ENCODE data around the gene HIF1A. TPM values are rescaled to one million over a fixed set of nuclear protein-coding genes. Genes with fewer than 3 reads are reported as not detected.

HIF1A gene
- total RNA-seq, 4 donors from 2014 or later = 48.8 to 88.8 (median 57.4) TPM

GRCh38 chr14:61670576-61670975 is 24.7 kb upstream of the HIF1A start:
- DNase-seq (ENCODE audit: low spot score in 2 of 2) = no peak
- WGBS, 2 donors = 61 to 65% methylated on average over 7 of the region's 7 CpGs
- TF ChIP-seq CTCF (IDR thresholded peaks at IDR 0.05) (no peak), POLR2A (IDR thresholded peaks at IDR 0.05) (no peak)
- no peak overlapping the region for H3K4me3 ChIP-seq (ENCODE audit: low read depth, poor library complexity, severe bottlenecking)
- intact Hi-C loops (cut with DNase I; ENCODE audit: low total_unique reads) = no loop called here

DNA sequence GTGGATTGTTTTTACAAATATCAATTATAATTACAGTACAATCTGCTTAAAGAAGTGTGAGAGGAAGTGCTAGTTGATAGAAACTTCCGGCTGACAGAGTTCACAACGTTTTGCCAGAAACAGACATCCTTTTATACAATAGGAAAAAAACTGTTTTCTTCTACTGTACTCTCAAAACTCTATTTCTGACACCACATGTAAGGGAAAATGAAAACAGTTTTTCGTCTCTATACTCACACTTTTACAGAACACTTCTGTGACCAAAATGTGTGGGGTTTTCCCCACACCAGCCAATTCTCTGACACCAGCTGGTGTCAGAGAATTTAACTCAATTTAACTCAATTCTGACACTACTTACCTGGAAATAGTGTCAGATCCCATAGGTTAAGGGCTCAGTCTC is 24.2 kb upstream of the HIF1A start:
- WGBS, 2 donors = 52 to 55% methylated on average over 3 of the region's 3 CpGs
- no peak for DNase-seq (ENCODE audit: low spot score in 2 of 2)
- intact Hi-C loops (cut with DNase I; ENCODE audit: low total_unique reads) = no loop called here
- H3K4me3 ChIP-seq (ENCODE audit: low read depth, poor library complexity, severe bottlenecking) = no peak overlapping the region
- no peak for TF ChIP-seq CTCF (IDR thresholded peaks at IDR 0.05)
- no peak for TF ChIP-seq POLR2A (IDR thresholded peaks at IDR 0.05)

- no peak for DNase-seq (ENCODE audit: low spot score in 2 of 2)
- intact Hi-C loops (cut with DNase I; ENCODE audit: low total_unique reads) = no loop called here
- TF ChIP-seq POLR2A (IDR thresholded peaks at IDR 0.05) = no peak
- no peak for TF ChIP-seq CTCF (IDR thresholded peaks at IDR 0.05)
- WGBS, 2 donors = 95 to 98% methylated on average over 7 of the region's 7 CpGs
- H3K4me3 ChIP-seq (ENCODE audit: low read depth, poor library complexity, severe bottlenecking) = no peak overlapping the region
These were observed 22.5 kb upstream of the HIF1A start for GRCh38 chr14:61672796-61673195.

DNA sequence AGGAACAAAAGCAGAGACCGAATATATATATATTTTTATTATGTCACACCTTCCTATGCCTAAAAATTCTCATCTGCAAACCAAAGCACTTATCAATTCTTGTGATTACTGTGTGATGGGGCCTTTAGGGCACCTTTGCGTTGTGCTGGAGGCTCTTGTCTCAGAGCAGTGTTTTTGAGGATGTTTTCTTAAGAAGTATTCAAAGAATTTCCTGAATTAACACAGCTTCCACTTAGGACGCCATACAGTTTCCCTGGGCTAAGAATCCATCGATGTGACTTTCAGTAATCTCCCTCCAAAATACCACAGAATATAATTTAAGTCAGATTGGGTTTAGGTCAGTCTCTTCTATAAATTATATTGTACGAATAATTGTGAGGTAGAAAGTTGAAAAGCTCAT is 22.0 kb upstream of the HIF1A start:
- TF ChIP-seq POLR2A (IDR thresholded peaks at IDR 0.05) (no peak), CTCF (IDR thresholded peaks at IDR 0.05) (no peak)
- intact Hi-C loops (cut with DNase I; ENCODE audit: low total_unique reads) = no loop called here
- no peak for DNase-seq (ENCODE audit: low spot score in 2 of 2)
- no peak overlapping the region for H3K4me3 ChIP-seq (ENCODE audit: low read depth, poor library complexity, severe bottlenecking)
- 69 to 72% methylated on average over 5 of the region's 5 CpGs for WGBS, 2 donors

- no peak for TF ChIP-seq POLR2A (IDR thresholded peaks at IDR 0.05)
- no peak for TF ChIP-seq CTCF (IDR thresholded peaks at IDR 0.05)
- 62 to 69% methylated on average over 3 of the region's 3 CpGs for WGBS, 2 donors
- H3K4me3 ChIP-seq (ENCODE audit: low read depth, poor library complexity, severe bottlenecking) = no peak overlapping the region
- DNase-seq (ENCODE audit: low spot score in 2 of 2) = no peak
- intact Hi-C loops (cut with DNase I; ENCODE audit: low total_unique reads) = no loop called here
These were observed 20.0 kb upstream of the HIF1A start for GRCh38 chr14:61675291-61675690.

GRCh38 chr14:61677479-61677878 is 17.8 kb upstream of the HIF1A start:
- TF ChIP-seq POLR2A (IDR thresholded peaks at IDR 0.05) (no peak), CTCF (IDR thresholded peaks at IDR 0.05) (no peak)
- DNase-seq (ENCODE audit: low spot score in 2 of 2) = no peak

More at GRCh38 chr14:61677479-61677878, 17.8 kb upstream of the HIF1A start:
- intact Hi-C loops (cut with DNase I; ENCODE audit: low total_unique reads) = no loop called here
- no peak overlapping the region for H3K4me3 ChIP-seq (ENCODE audit: low read depth, poor library complexity, severe bottlenecking)

All from lower leg skin (tissue), 4 donors.